Endothelial cell of umbilical vein (primary cell): ENCODE data around the gene SFT2D1. TPM values are rescaled to one million over a fixed set of nuclear protein-coding genes. Genes with fewer than 3 reads are reported as not detected.

ENCODE experiments used
- BruUV-seq: library from RNA; stranded (reverse); fragments of 400-500 nt; replicated peaks from 2 replicates; lab custom pipeline; 2021; lab: Mats Ljungman, UMichigan
- CTCF ChIA-PET: fragments of 300-600, 350-600 bp; sonication (Branson Sonifier 250); formaldehyde crosslinking; loops from one replicate; lab custom pipeline; 2021; ENCODE audit warnings: antibody characterized with exemption, inconsistent platforms; lab: Charles Lee
- POLR2A ChIA-PET: fragments of 300-600, 350-600 bp; sonication (Branson Sonifier 250); formaldehyde crosslinking; loops from one replicate; lab custom pipeline; 2021; ENCODE audit warnings: antibody characterized with exemption, inconsistent platforms; lab: Charles Lee
- DNase-seq: peaks from one replicate; pipeline ENCODE4 v3.0.0-alpha.2; 2011; ENCODE audit warnings: low read depth, low spot score
- FAIRE-seq: peaks from 2 replicates; lab custom pipeline; 2011; peaks lifted over from hg19 to GRCh38; lab: Jason Lieb, UNC
- H2AFZ ChIP-seq: 2 replicates; pipeline ENCODE4 v1.6.0; 2012; ENCODE audit warnings: low read depth, low read length, control low read depth, inconsistent platforms
- H3K27ac ChIP-seq: 2 replicates; pipeline ENCODE4 v1.5.1; 2011; ENCODE audit warnings: low read depth, mild to moderate bottlenecking, control low read depth, low read length, moderate library complexity; ENCODE audit not compliant: insufficient read depth
- H3K27me3 ChIP-seq, 2 experiments: 2 replicates each; pipeline versions ENCODE4 v1.6.0 to v1.6.1; 2011; ENCODE audit warnings: low read length in 2 of 2, mixed read lengths in 1 of 2; ENCODE audit not compliant: control insufficient read depth in 2 of 2, insufficient read depth in 2 of 2
- H3K36me3 ChIP-seq, 2 experiments: 2 replicates in 1 of 2; 3 replicates in 1 of 2; pipeline ENCODE4 v1.5.1; 2011; ENCODE audit warnings: low read length in 2 of 2, mild to moderate bottlenecking in 1 of 2, moderate library complexity in 1 of 2; ENCODE audit not compliant: control insufficient read depth in 2 of 2, insufficient read depth in 2 of 2; ENCODE audit errors: extremely low read depth in 1 of 2
- H3K4me1 ChIP-seq: 3 replicates; pipeline ENCODE4 v1.5.1; 2011; ENCODE audit warnings: mild to moderate bottlenecking, low read length; ENCODE audit not compliant: control insufficient read depth, insufficient read depth; ENCODE audit errors: extremely low read depth
- H3K4me2 ChIP-seq: 2 replicates; pipeline ENCODE4 v1.6.1; 2011; ENCODE audit warnings: low read length, control low read depth, mixed read lengths; ENCODE audit not compliant: insufficient read depth
- H3K4me3 ChIP-seq, 3 experiments: fragments of 200-600 bp in 1 of 3; sonication (generic), shearing (Covaris generic) in 1 of 3; replicated peaks in 1 of 3; 2 replicates each; pipeline ENCODE4 v1.5.1; 2011 to 2016; ENCODE audit warnings: control low read depth in 3 of 3, low read length in 3 of 3, mild to moderate bottlenecking in 2 of 3, inconsistent platforms in 1 of 3, low read depth in 1 of 3, moderate library complexity in 1 of 3; ENCODE audit not compliant: insufficient read depth in 1 of 3
- H3K79me2 ChIP-seq: 2 replicates; pipeline ENCODE4 v1.6.0; 2012; ENCODE audit warnings: low read length, inconsistent platforms; ENCODE audit not compliant: control insufficient read depth, insufficient read depth
- H3K9ac ChIP-seq: replicated peaks from 2 replicates; pipeline ENCODE3; 2011; ENCODE audit warnings: low read length, control low read depth; ENCODE audit not compliant: insufficient read depth; ENCODE audit errors: extremely low read depth
- H3K9me1 ChIP-seq: replicated peaks from 3 replicates; pipeline ENCODE4 v1.6.0; 2011; ENCODE audit warnings: mild to moderate bottlenecking, low read length; ENCODE audit not compliant: control insufficient read depth, insufficient read depth; ENCODE audit errors: extremely low read depth
- H3K9me3 ChIP-seq: replicated peaks from 2 replicates; pipeline ENCODE4 v1.5.1; 2012; ENCODE audit warnings: low read length, inconsistent platforms; ENCODE audit not compliant: control insufficient read depth, insufficient read depth
- H4K20me1 ChIP-seq: replicated peaks from 2 replicates; pipeline ENCODE3; 2011; ENCODE audit warnings: mild to moderate bottlenecking, low read length; ENCODE audit not compliant: control insufficient read depth, insufficient read depth; ENCODE audit errors: extremely low read depth
- EZH2 ChIP-seq: IDR thresholded peaks from 2 replicates; pipeline ENCODE4 v1.6.1; 2012; ENCODE audit warnings: borderline replicate concordance, low read depth, mild to moderate bottlenecking, moderate library complexity, low read length, inconsistent platforms; ENCODE audit not compliant: severe bottlenecking
- FOS ChIP-seq: IDR thresholded peaks from 2 replicates; pipeline ENCODE4 v1.6.1; 2011; ENCODE audit warnings: mild to moderate bottlenecking, low read length, moderate library complexity, borderline replicate concordance; ENCODE audit not compliant: insufficient read depth
- GATA2 ChIP-seq: IDR thresholded peaks from 2 replicates; pipeline ENCODE4 v1.7.0; 2011; ENCODE audit warnings: low read depth, mild to moderate bottlenecking, moderate library complexity, mixed read lengths, low read length; ENCODE audit not compliant: insufficient read length, insufficient read depth
- JUN ChIP-seq: IDR thresholded peaks from 2 replicates; pipeline ENCODE4 v1.6.1; 2011; ENCODE audit warnings: borderline replicate concordance, low read depth; ENCODE audit not compliant: insufficient read length, insufficient read depth
- MYC ChIP-seq: IDR thresholded peaks from one replicate; pipeline ENCODE4 v1.6.1; 2011; ENCODE audit warnings: mild to moderate bottlenecking, low read depth, low read length
- POLR2A ChIP-seq: IDR thresholded peaks from 2 replicates; pipeline ENCODE4 v1.6.1; 2012; ENCODE audit warnings: low read depth, mild to moderate bottlenecking, control low read depth, low read length
- POLR2AphosphoS5 ChIP-seq: IDR thresholded peaks from 2 replicates; pipeline ENCODE4 v1.6.1; 2012; ENCODE audit warnings: low read depth, mild to moderate bottlenecking, control low read depth, low read length, moderate library complexity; ENCODE audit not compliant: insufficient read depth
- dilution Hi-C: fragments of 300-500 bp; cut with MboI; formaldehyde crosslinking; loops from one replicate; pipeline ENCODE4 v1.15.0; 2019; ENCODE audit warnings: low sequenced_read_pairs; ENCODE audit not compliant: extremely low pct_ligation_motif_present
- intact Hi-C: fragments of 100-400 bp; cut with micrococcal nuclease; formaldehyde crosslinking; loops from one replicate; pipeline ENCODE4 v1.10.0; 2022
- polyA plus RNA-seq, 4 experiments: library from polyadenylated mRNA; depleted of rRNA in 3 of 4; stranded (reverse) in 3 of 4; unstranded in 1 of 4; fragments of >200 nt; gene quantifications; 2 replicates each; pipeline versions ENCODE4 v1.2.1 to v1.2.3, GENCODE V29; 2011 to 2012; ENCODE audit warnings: missing spikeins in 1 of 4
- total RNA-seq: library from RNA; stranded (reverse); gene quantifications from 2 replicates; pipeline ENCODE4 v1.2.3, GENCODE V29; 2021
- TF ChIP-seq, protein P1 (sequence below), 2 donors: IDR thresholded peaks; 1 replicate in 1 of 2; 2 replicates in 1 of 2; pipeline ENCODE4 v1.5.1; 2011; ENCODE audit warnings: low read length in 2 of 2, mild to moderate bottlenecking in 2 of 2, moderate library complexity in 2 of 2, control low read depth in 1 of 2, inconsistent platforms in 1 of 2, low read depth in 1 of 2; ENCODE audit not compliant: insufficient read depth in 1 of 2; ENCODE audit errors: extremely low read depth in 1 of 2
- TF ChIP-seq, protein P2 (sequence below): IDR thresholded peaks from 2 replicates; pipeline ENCODE4 v1.6.1; 2011; ENCODE audit not compliant: insufficient read depth, insufficient read length

Gene SFT2D1
- total and polyA plus RNA-seq, 2 donors (not counting 3 experiments of a cell fraction or from before 2014, with no cell fraction given): 22.9 to 30.6 TPM

DNA sequence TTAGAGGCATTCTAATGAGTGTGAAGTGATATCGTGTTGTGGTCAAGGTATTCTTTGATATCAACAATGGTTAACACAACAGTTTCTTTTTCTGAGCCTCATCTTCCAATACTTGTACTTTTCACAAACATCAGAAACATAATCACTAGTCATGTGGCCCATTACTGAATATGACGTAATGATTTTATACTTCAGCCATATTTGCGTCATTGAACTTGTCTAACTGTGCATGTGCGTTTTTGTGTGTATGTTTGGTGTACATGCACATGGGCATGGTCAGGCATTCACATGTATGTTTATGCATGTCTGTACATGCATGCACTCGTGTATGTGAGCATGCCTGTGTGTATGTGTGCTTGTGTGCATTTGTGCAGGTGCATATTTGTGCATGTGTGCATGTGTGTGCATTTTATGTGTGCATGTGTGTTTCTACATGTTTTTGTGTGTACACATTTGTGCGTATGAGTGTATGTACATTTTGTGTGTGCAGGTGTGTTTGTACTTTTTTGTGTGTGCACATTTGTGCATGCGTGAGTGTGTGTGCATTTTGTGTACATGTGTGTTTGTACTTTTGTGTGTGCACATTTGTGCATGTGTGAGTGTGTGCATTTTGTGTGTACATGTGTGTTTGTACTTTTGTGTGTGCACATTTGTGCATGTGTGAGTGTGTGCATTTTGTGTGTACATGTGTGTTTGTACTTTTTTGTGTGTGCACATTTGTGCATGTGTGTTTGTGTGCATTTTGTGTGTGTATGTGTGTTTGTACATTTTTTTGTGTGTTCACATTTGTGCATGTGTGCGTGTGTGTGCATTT is 63.6 kb downstream of the SFT2D1 start:
- FAIRE-seq: no peak
- no TSS peak for BruUV-seq
- H2AFZ ChIP-seq: no peak overlapping the region
- H4K20me1 ChIP-seq: no peaks in the 10 kb centered on the region
- H3K4me2 ChIP-seq: no peak overlapping the region
- dilution Hi-C loops (no loop called here), intact Hi-C loops (loop anchor here (5.0 to 10.0 kb wide), 3 partner anchors 349 to 676 kb away; partner anchors contain the start of genes RNASET2 and RPS6KA2)
- no peaks in the 10 kb centered on the region for H3K4me1 ChIP-seq
- H3K9ac ChIP-seq: no peak overlapping the region
- H3K27me3 ChIP-seq: peaks cover 0 to 2% of the 10 kb centered on the region in 2 experiments
- DNase-seq: no peak
- ChIA-PET POLR2A (no interaction called here), CTCF (interaction anchor here (2.3 to 3.1 kb wide), 2 partner anchors 121 to 122 kb away, joined by 20 to 125 read pairs; no protein-coding TSS in a partner anchor)
- no peaks in the 10 kb centered on the region for H3K36me3 ChIP-seq
- no peaks in the 10 kb centered on the region for H3K79me2 ChIP-seq
- H3K4me3 ChIP-seq: no peak overlapping the region
- H3K9me3 ChIP-seq: no peaks in the 10 kb centered on the region
- H3K9me1 ChIP-seq: no peaks in the 10 kb centered on the region
- TF ChIP-seq POLR2AphosphoS5: no peak
- no peak for TF ChIP-seq POLR2A
- TF ChIP-seq, protein P1, sequence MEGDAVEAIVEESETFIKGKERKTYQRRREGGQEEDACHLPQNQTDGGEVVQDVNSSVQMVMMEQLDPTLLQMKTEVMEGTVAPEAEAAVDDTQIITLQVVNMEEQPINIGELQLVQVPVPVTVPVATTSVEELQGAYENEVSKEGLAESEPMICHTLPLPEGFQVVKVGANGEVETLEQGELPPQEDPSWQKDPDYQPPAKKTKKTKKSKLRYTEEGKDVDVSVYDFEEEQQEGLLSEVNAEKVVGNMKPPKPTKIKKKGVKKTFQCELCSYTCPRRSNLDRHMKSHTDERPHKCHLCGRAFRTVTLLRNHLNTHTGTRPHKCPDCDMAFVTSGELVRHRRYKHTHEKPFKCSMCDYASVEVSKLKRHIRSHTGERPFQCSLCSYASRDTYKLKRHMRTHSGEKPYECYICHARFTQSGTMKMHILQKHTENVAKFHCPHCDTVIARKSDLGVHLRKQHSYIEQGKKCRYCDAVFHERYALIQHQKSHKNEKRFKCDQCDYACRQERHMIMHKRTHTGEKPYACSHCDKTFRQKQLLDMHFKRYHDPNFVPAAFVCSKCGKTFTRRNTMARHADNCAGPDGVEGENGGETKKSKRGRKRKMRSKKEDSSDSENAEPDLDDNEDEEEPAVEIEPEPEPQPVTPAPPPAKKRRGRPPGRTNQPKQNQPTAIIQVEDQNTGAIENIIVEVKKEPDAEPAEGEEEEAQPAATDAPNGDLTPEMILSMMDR (IDR thresholded peaks at IDR 0.05; ENCODE audit: extremely low read depth in 1 of 2, insufficient read depth in 1 of 2, low read depth in 1 of 2, low read length in 2 of 2): no peak
- no peak for TF ChIP-seq JUN
- no peak for TF ChIP-seq EZH2
- TF ChIP-seq GATA2: no peak
- no peak for TF ChIP-seq MYC
- TF ChIP-seq, protein P2, sequence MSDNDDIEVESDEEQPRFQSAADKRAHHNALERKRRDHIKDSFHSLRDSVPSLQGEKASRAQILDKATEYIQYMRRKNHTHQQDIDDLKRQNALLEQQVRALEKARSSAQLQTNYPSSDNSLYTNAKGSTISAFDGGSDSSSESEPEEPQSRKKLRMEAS: no peak
- TF ChIP-seq FOS: no peak
- no peak overlapping the region for H3K27ac ChIP-seq
